NOMO-1 (cell line): Measurements from ENCODE around the gene IL15RA.
"Not testable (repeated sequence)": the region's sequence is repeated elsewhere in the genome, so short reads cannot be mapped to it uniquely, and the experiment has no call there.

ENCODE experiments used
- DNase-seq, 2 experiments: peaks; one replicate each; lab custom pipeline; 2025; ENCODE audit not compliant: unreplicated experiment in 2 of 2; lab: John Stamatoyannopoulos, UW

Gene IL15RA

DNA sequence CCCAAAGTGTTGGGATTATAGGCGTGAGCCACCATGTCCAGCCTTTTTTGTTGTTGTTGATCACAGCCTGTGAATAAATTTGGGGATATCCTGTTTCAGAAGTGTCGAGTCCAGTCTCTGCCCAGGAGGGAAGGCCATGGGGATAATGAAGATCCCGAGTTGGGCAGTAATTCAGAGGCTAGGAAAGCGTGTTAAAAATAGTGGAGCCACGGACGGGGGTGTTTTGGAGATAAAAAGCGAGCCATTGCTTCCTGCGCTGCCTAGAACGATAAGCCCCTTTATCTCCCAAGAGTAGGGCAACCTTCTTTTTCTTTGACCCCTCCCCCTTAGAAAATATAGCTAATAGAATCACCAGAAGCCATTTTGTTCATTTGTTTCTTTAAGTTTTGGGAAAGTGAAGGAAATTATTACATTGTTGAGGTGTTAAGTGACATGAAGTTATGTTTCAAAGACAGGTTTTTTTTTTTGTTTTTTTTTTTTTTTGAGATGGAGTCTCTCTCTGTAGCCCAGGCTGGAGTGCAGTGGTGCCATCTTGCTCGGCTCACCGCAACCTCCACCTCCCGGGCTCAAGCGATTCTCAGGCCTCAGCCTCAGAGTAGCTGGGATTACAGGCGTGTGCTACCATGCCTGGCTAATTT lies 43.3 kb downstream of the IL15RA start:
- DNase-seq: no peak

DNA sequence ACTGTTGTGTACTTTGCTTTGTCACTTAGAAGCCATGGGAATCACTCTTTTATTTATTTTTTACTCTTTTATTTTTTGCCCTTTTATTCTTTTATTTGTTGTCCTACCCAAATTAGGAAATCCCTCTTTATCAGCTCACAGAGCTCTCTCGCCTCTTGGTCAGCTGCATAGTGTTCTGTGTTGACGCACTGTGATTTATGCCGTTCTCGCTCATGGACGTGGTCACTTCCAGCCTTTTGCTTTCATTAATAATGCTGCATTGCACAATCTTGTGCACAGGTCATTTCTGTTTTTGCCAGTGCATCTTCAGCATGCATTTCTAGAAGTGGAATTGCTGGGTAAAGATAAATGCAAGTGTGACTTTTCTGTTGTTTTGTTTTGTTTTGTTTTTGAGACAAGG lies 45.0 kb downstream of the IL15RA start:
- no peak for DNase-seq

DNA sequence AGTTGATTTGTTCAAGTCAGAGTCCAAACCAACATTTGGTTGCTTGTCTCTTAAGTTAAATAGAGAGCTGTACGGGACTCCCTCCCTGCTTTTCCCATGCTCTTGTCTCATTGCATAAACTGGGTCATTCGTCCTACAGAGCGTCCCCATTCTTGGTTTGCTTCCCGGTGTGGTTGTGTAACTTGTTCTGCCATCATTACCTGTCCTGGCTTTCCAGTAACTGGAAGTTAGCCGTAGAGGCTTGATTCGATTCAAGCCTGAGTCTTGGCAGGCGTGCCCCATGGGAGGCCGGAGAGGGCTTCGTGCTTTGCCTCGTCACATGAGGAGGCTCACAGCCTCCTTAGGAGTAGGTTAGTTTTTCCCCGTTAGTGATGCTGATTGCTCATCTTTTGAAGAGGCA lies 47.1 kb downstream of the IL15RA start:
- no peak for DNase-seq

DNA sequence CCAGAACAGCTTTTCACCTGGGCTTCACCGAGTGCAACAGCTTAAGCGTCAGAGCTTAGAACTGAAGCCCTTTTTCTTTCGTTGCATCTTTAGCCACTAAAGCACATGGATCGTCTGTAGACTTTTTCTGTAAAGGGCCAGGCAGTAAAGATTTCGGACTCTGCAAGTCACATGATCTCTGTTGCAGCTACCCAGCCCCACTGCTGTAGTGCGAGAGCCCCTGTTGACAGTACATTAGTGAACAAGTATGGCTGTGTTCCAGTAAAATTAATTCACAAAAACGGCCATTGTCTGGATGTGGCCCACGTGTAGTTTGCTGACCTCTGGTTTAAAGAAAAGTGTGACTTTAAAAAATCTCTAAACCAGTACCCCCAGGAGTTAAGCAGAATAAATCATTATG lies 47.9 kb downstream of the IL15RA start:
- no peak for DNase-seq

DNA sequence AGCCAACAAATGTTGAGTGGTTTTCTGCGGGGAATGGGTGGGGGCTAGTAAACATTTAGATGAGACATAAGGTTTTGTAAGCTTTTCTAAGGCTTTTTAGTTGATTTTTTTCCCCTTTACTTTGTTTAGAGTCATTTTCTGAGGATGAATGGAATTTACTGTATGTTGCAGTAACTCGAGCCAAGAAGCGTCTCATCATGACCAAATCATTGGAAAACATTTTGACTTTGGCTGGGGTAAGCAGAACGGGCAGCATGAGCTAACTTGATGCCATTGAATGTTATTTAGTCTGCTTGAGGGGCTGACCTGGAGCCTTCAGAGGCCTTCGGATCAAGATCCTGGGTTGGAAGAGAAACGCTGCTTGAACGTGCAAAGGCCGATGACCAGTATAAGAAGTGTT lies 50.0 kb downstream of the IL15RA start:
- DNase-seq: no peak

DNA sequence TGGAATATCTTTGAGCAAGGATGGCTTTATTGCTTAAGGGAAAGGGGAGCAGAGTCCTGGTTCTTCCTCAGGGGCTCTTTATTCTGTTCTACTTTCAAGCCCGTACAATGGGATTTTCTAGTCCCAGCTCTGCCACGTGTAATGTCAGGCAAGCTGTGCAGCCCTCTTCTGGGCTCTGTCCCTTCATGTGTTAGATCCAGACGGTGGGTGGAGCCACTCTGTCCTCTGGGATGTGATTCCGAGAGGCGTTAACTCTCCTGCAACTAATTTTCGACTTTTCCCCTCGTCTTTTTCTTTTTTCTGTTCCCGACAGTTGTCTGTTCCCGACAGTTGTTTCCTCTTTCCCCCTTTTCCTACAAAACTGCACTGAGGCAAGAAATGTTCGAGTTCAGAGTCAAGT lies 52.5 kb downstream of the IL15RA start:
- DNase-seq: no peak

DNA sequence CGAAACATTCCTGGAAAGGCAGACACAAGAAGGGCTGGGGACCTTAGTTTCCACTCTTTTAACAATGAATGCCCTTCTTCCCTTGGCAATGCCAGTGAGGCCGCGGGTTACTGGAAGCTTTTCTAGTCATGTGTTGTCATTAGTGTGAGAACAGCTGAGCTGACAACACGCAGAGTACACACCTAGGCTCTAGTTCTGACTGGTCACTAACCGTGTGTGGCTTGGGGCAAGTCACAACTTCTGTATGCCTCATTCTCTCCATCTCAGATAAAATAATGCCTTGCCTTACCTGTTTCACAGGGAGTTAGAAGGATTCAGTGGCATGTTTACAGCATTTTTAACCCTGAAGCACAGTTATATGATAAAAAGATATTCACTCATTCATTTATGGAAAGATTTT lies 55.6 kb downstream of the IL15RA start:
- no peak for DNase-seq

DNA sequence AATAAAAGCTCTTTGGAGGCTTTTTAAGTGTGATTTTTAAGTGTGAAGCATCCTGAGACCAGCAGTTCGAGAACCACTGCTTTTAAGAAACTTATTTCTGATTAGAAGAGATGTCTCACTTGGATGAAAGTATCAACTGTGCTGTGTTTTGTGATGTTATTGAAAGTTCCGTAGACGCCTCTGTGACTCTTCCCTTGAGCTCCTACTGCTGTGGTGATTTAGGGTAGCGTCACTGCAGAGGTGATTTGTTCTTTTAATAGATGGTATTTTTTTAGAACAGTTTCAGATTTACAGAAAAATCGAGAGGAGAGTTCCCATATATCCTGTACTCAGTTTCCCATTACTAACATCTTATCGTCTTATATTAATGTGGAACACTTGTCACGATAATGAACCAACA lies 57.8 kb downstream of the IL15RA start:
- DNase-seq: no peak

DNA sequence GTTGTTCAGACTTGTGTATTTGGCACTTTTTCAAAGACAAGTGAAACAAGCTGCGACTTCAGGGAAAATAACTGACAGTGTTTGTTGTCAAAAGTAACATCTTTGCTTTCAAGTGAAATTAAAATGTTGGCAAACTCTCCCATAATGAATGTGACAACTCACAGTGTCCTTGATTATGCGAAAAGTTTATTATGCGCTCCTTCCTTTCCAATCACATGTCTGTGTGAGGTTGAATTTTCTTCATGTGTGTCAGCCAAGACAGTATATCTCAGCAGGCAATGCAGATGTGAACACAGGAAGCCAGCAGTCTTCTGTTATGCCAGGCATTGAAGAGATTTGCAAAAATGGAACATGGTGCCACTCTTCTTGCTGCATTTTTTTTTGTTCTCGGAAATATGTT lies 58.6 kb downstream of the IL15RA start:
- DNase-seq: no peak

DNA sequence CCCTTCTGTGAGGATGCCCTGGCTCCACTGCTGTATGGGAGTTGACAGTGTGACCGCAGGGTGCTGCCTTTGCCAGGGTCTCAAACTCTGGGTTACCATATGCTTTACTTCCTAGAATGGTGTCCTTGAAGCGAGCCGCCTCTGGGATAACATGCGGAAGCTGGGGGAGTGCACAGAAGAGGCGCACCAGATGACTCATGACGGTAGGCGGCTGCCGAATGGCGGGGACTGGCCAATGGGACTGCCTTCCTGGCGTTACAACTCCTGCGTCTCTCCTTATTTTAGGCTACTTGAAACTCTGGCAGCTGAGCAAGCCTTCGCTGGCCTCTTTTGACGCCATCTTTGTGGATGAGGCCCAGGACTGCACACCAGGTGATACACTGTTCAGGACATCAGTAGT lies 60.0 kb downstream of the IL15RA start:
- DNase-seq: no peak

DNA sequence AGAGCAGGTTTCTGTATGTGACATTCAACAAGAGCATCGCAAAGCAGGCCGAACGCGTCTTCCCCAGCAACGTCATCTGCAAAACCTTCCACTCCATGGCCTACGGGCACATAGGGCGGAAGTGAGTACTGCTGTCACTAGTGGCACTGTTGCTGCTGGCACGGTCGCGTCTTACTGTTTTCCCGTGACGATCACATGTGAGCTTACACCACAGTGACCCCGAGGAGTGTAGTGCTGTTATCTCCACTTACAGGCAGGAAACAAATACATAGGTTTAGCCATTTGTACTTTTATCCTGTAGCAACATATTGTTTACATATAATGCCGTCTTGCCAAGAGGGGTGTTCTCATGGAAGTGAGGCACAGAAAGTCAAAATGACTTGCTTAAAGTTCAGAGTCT lies 61.9 kb downstream of the IL15RA start:
- no peak for DNase-seq

DNA sequence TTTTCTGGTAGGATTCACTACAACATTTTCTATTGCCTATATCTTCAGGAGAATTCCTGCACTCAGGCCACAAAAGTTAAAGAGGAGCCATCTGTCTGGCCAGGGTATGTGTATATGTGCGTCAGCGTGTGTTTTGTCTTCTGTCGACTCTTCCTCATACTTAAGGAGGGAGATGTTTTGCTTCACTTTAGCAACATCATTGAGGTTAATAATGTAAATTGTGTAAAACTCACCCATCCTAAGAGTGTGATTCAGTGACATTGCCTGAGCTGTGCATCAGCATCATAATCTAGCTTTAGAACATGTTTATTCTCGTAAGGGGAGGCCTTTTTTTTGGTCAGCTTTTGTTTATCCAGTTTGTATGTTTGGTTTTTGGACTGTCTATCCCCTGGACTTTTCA lies 63.6 kb downstream of the IL15RA start:
- no peak for DNase-seq

DNA sequence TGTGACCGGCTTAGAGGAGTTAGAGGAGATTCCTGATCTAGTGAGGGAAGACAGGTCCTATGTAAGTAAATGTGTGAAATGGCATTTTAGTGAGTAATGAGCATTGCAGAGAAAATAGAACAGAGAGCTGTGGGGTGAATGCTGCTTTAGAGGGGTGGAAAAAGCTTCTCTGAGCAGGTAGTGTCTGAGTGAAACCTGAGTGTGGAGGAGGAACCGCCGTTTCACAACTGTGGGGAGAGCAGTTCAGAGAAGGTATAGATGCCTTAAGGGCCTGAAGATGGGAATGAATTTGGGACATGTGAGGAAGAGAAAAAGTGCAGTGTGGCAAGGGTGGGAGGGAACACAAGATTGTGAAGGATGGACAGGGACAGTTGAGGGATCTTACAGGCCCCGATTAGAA lies 65.7 kb downstream of the IL15RA start:
- no peak for DNase-seq

DNA sequence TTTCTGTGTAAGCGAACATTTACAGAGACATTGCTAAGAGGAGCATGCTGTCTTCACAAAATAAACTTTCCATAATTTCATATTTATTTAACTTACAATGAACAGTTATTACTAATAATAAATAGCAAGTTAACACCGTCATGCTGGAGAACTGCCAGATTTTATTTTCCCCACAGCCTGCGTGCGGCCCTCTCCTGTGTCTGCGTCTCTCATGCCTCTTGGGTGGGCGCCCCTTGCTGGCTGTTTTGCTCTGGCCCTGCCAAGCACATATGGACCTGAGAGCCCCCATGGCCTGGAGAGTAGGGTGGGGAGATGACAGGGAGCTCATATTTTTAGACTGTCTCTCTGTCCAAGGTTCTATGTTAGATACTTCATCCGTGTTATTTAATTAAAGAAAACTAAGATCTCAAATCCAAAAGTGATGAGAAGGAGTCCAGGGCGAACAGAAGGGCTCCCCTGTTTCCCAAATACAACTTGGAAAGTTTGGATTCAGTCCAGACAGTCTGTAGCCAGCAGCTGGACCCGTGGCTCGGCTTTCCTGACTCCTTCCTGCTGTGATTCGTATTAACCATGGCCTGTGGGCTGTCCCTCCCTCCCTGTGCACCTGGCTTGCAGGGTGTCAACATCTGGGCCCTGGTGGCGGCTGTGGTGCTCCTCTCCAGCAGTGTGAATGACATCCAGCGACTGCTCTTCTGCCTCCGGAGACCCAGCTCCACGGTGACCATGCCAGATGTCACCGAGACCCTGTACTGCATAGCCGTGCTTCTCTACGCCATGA lies 66.8 kb downstream of the IL15RA start:
- DNase-seq: no peak

DNA sequence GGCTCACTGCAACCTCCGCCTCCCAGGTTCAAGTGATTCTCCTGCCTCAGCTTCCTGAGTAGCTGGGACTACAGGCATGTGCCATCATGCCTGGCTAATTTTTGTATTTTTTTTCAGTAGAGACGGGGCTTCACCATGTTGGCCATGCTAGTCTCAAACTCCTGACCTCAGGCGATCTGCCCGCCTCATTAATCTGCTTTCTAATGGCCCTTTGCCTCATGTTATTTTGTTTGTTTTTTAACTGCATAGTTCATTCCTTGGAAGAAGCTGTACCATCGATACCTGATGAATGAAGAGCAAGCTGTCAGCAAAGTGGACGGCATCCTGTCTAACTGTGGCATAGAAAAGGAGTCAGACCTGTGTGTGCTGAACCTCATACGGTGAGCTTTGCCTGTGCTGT lies 68.7 kb downstream of the IL15RA start:
- not testable (repeated sequence) for DNase-seq

DNA sequence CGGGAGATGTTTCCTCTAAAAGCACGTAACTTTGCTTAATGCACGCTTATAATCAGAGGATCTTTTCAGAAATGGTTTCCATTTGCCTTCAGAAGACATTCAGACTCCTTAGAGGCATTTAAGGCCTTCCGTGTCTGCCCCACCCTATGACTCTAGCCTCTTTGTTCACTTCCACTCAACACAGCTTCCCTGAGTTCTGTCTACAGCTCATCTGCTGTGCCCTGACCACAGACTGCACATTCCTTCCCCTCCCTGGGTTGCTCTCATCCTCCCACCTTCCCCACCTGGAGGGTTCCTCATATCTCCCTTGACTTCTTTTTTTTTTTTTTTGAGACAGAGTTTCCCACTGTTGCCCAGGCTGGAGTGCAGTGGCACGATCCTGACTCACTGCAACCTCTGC lies 70.7 kb downstream of the IL15RA start:
- no peak for DNase-seq

DNA sequence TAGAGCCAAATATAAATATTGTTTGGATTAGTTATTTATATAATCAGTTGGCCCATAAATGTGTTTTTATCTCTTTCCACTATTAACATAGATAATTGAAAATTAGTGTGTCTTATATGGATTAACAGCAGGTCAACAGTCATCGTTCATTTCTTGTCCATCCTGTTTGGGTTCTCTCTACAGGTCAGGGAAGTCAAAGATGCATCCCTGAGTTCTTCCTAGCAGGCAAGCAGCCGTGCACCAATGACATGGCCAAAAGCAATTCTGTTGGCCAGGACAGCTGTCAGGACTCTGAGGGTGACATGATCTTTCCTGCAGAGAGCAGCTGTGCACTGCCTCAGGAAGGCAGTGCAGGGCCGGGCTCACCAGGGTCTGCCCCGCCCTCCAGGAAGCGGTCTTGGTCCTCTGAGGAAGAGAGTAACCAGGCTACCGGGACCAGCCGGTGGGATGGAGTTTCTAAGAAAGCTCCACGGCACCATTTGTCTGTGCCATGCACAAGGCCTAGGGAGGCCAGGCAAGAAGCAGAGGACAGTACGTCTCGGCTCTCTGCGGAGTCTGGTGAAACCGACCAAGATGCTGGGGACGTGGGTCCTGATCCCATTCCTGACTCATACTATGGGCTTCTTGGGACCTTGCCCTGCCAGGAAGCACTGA lies 71.4 kb downstream of the IL15RA start:
- DNase-seq: no peak

DNA sequence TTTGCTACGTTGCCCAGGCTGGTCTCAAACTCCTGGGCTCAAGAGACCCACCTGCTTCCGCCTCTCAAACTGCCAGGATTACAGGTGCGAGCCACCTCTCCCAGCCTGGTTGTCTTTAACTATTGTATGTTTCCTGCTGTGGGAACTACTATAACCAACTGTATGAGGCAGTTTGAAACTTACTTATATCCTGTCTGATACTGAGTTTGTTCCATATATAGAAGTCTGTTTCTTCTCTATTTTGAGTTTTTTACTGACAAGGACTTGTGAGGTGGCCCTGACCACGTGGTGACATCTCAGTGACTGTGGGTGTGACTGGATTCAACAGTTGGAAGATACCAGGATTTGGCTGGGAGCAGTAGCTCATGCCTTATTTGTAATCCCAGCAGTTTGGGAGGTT lies 73.1 kb downstream of the IL15RA start:
- no peak for DNase-seq

DNA sequence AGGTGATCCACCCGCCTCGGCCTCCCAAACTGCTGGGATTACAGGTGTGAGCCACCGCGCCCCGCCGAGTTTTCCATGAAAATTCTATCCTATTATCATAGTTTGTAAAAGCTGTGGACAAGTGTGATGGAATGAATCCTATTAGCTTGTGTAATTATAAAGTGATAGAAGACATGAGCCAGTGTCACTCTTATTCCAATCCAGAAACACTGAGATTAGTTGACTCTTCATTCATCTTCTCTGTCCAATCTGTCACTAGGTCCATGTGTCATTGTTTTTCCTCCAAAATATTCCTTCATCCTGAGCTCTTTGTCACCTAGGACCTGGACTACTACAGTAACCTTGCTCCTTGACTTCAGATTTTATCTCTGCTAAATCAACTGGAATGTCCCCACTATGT lies 73.8 kb downstream of the IL15RA start:
- DNase-seq: no peak

DNA sequence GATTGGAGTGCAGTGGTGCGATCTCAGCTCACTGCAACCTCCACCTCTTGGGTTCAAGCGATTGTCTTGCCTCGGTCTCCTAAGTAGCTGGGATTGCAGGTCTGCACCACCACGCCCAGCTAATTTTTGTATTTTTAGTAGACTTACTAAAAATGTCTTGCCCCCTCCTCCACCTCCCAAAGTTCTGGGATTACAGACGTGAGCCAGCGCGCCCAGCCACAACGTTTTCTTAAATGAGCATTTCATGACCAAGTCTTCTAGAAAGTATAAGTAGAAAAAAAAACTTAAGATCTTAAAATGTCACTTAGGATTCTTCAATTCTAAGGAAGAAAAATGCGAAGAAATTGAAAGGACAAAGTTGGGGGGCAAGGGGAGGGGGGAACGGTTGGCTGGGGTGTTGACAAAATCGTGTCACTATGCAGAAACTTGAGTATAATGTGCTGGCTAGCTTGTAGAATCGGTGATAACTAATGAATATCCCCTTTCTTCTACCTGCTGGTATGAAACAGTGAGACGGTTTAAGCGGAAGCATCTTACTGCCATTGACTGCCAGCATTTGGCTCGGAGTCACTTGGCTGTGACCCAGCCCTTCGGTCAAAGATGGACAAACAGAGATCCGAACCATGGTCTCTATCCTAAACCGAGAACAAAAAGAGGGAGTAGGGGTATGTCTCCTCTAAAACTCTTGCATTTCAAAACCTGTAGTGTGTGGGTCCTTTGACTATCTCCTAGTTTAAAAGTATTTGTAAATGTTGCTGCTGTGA lies 74.7 kb downstream of the IL15RA start:
- no peak for DNase-seq
